Liver (tissue), 9 donors: ENCODE measurements around the gene SLC4A5. TPM values are rescaled to one million over a fixed set of nuclear protein-coding genes. Genes with fewer than 3 reads are reported as not detected.

ENCODE experiments used
- DNase-seq: peaks from one replicate; pipeline ENCODE4 v3.0.0-alpha.2; 2017; ENCODE audit warnings: low spot score
- H3K27ac ChIP-seq, 2 donors: one replicate each; pipeline ENCODE4 v1.7.0; 2013; ENCODE audit warnings: inconsistent platforms in 2 of 2, low read length in 2 of 2, control low read depth in 1 of 2, low read depth in 1 of 2, mild to moderate bottlenecking in 1 of 2
- H3K27me3 ChIP-seq, 4 donors: one replicate each; pipeline versions ENCODE4 v1.6.1 to v1.7.0; 2013; ENCODE audit warnings: low read length in 3 of 4, inconsistent platforms in 1 of 4, mild to moderate bottlenecking in 1 of 4, moderate library complexity in 1 of 4; ENCODE audit not compliant: control insufficient read depth in 4 of 4, insufficient read depth in 4 of 4
- H3K36me3 ChIP-seq, 4 donors: one replicate each; pipeline versions ENCODE4 v1.6.1 to v1.7.0; 2013; ENCODE audit warnings: low read length in 3 of 4, mild to moderate bottlenecking in 3 of 4, low read depth in 1 of 4, moderate library complexity in 1 of 4; ENCODE audit not compliant: control insufficient read depth in 4 of 4, insufficient read depth in 3 of 4
- H3K4me1 ChIP-seq, 4 donors: one replicate each; pipeline versions ENCODE4 v1.6.1 to v1.7.0; 2013; ENCODE audit warnings: low read length in 3 of 4, mild to moderate bottlenecking in 3 of 4, moderate library complexity in 1 of 4; ENCODE audit not compliant: control insufficient read depth in 4 of 4, insufficient read depth in 4 of 4
- H3K4me3 ChIP-seq, 3 donors: one replicate each; pipeline versions ENCODE4 v1.6.1 to v1.7.0; 2013; ENCODE audit warnings: low read length in 3 of 3, control low read depth in 1 of 3, low read depth in 1 of 3, mild to moderate bottlenecking in 1 of 3
- H3K9ac ChIP-seq, 2 donors: one replicate each; pipeline ENCODE4 v1.7.0; 2013; ENCODE audit warnings: low read length in 2 of 2, mild to moderate bottlenecking in 2 of 2, moderate library complexity in 2 of 2, control low read depth in 1 of 2, low read depth in 1 of 2
- H3K9me3 ChIP-seq, 4 donors: one replicate each; pipeline versions ENCODE4 v1.6.1 to v1.7.0; 2013; ENCODE audit warnings: low read length in 3 of 4; ENCODE audit not compliant: control insufficient read depth in 4 of 4
- EGR1 ChIP-seq, 2 donors: IDR thresholded peaks; 2 replicates each; pipeline ENCODE4 v1.6.1; 2016 to 2018; ENCODE audit warnings: antibody characterized with exemption in 2 of 2, low read depth in 2 of 2
- FOXA1 ChIP-seq: IDR thresholded peaks from 2 replicates; pipeline ENCODE4 v1.6.1; 2016; ENCODE audit warnings: antibody characterized with exemption
- FOXA2 ChIP-seq: IDR thresholded peaks from 2 replicates; pipeline ENCODE4 v1.6.1; 2016; ENCODE audit warnings: antibody characterized with exemption
- GABPA ChIP-seq, 2 donors: IDR thresholded peaks in 1 of 2; conservative IDR thresholded peaks in 1 of 2; 2 replicates each; pipeline ENCODE4 v1.6.1; 2016; ENCODE audit warnings: antibody characterized with exemption in 2 of 2, mild to moderate bottlenecking in 1 of 2, moderate library complexity in 1 of 2
- HNF4A ChIP-seq, 2 donors: conservative IDR thresholded peaks; 2 replicates each; pipeline ENCODE4 v1.6.1; 2016; ENCODE audit warnings: antibody characterized with exemption in 2 of 2, mild to moderate bottlenecking in 2 of 2
- HNF4G ChIP-seq: IDR thresholded peaks from 2 replicates; pipeline ENCODE4 v1.6.1; 2016; ENCODE audit warnings: antibody characterized with exemption
- JUND ChIP-seq, 2 donors: IDR thresholded peaks; 2 replicates each; pipeline ENCODE4 v1.6.1; 2016; ENCODE audit warnings: antibody characterized with exemption in 2 of 2
- NR2F2 ChIP-seq: IDR thresholded peaks from 2 replicates; pipeline ENCODE4 v1.6.1; 2016; ENCODE audit warnings: antibody characterized with exemption
- RAD21 ChIP-seq, 2 donors: IDR thresholded peaks; 2 replicates each; pipeline ENCODE4 v1.6.1; 2016; ENCODE audit warnings: antibody characterized with exemption in 2 of 2, mild to moderate bottlenecking in 2 of 2
- RXRA ChIP-seq, 2 donors: IDR thresholded peaks; 2 replicates each; pipeline ENCODE4 v1.6.1; 2017 to 2018; ENCODE audit warnings: antibody characterized with exemption in 2 of 2, mild to moderate bottlenecking in 1 of 2
- SP1 ChIP-seq: IDR thresholded peaks from 2 replicates; pipeline ENCODE4 v1.6.1; 2018; ENCODE audit warnings: antibody characterized with exemption, mild to moderate bottlenecking
- TAF1 ChIP-seq: conservative IDR thresholded peaks from 2 replicates; pipeline ENCODE4 v1.6.1; 2016; ENCODE audit warnings: antibody characterized with exemption, mild to moderate bottlenecking
- YY1 ChIP-seq: IDR thresholded peaks from 2 replicates; pipeline ENCODE4 v1.6.1; 2016; ENCODE audit warnings: antibody characterized with exemption, mild to moderate bottlenecking
- WGBS: extraction: QIAGEN DNeasy Blood & Tissue Kit; methylation state at CpG from one replicate; pipeline ENCODE4 v1.1.7; 2013; 5-methylcytosine and 5-hydroxymethylcytosine counted together
- polyA plus RNA-seq, 2 donors: library from polyadenylated mRNA; stranded (reverse) in 1 of 2; unstranded in 1 of 2; fragments of 200-250 nt in 1 of 2; fragments of >200 nt in 1 of 2; fragmentation: Nextera tagmentation in 1 of 2; extraction: Ambion mirVana in 1 of 2; gene quantifications; one replicate each; pipeline versions ENCODE4 v1.2.1 to v1.2.3, GENCODE V29; 2013 to 2015
- total RNA-seq, 2 donors: library from RNA; depleted of rRNA; stranded (reverse); fragments of >200 nt; gene quantifications; one replicate each; pipeline ENCODE4 v1.2.3, GENCODE V29; 2014
- TF ChIP-seq, protein P1 (sequence below): IDR thresholded peaks from 2 replicates; pipeline ENCODE4 v1.6.1; 2016; ENCODE audit warnings: antibody characterized with exemption
- TF ChIP-seq, protein P2 (sequence below): IDR thresholded peaks from 2 replicates; pipeline ENCODE4 v1.6.1; 2016; ENCODE audit warnings: antibody characterized with exemption, mild to moderate bottlenecking
- TF ChIP-seq, protein P3 (sequence below): IDR thresholded peaks from 2 replicates; pipeline ENCODE4 v1.6.1; 2016; ENCODE audit warnings: antibody characterized with exemption
- TF ChIP-seq, protein P4 (sequence below): IDR thresholded peaks from 2 replicates; pipeline ENCODE4 v1.6.1; 2016; ENCODE audit warnings: antibody characterized with exemption
- donor health status: healthy.
- donor health status: healthy.
- donor health status: healthy.
- donor health status: healthy.
- donor health status: healthy.

The SLC4A5 gene
- total and polyA plus RNA-seq, 4 donors = 0.12 to 0.50 (median 0.29) TPM

DNA sequence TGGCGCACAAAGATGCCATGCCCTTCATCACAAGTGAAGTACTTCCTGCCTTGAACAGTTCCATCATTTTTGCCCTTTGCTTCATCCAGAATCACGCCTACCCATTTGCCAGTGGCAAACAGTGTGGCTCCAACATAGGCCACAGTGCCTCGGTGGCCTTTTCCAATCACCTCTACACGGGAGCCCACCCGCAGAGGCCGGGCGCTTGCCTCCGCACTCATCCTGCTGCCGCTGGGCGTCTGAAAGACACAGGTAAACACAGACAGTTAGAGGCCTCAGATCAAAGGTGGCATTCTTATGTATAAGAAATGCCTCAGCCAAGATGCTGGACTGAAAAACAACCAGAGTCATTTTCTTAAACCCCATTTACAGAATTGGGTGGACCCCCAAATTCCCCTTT, 34.8 kb upstream of the SLC4A5 start:
- DNase-seq = no peak
- Histone ChIP-seq H3K4me1 (peaks cover 0 to 10% (median 2%) of the 10 kb centered on the region in 4 donors), H3K9ac (no peak overlapping the region), H3K27me3 (no peaks in the 10 kb centered on the region), H3K4me3 (no peak overlapping the region), H3K27ac (no peak overlapping the region), H3K9me3 (no peaks in the 10 kb centered on the region), H3K36me3 (peaks cover 0 to 16% (median 9%) of the 10 kb centered on the region in 4 donors)
- TF ChIP-seq, protein P1, sequence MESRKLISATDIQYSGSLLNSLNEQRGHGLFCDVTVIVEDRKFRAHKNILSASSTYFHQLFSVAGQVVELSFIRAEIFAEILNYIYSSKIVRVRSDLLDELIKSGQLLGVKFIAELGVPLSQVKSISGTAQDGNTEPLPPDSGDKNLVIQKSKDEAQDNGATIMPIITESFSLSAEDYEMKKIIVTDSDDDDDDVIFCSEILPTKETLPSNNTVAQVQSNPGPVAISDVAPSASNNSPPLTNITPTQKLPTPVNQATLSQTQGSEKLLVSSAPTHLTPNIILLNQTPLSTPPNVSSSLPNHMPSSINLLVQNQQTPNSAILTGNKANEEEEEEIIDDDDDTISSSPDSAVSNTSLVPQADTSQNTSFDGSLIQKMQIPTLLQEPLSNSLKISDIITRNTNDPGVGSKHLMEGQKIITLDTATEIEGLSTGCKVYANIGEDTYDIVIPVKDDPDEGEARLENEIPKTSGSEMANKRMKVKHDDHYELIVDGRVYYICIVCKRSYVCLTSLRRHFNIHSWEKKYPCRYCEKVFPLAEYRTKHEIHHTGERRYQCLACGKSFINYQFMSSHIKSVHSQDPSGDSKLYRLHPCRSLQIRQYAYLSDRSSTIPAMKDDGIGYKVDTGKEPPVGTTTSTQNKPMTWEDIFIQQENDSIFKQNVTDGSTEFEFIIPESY = no peak
- no peak for TF ChIP-seq RXRA (IDR thresholded peaks at IDR 0.05)
- TF ChIP-seq EGR1 (IDR thresholded peaks at IDR 0.05; ENCODE audit: low read depth in 2 of 2) = no peak
- TF ChIP-seq JUND (IDR thresholded peaks at IDR 0.05) = no peak
- TF ChIP-seq FOXA2 = no peak
- no peak for TF ChIP-seq HNF4G
- 96% methylated on average over 10 of the region's 10 CpGs for WGBS

DNA sequence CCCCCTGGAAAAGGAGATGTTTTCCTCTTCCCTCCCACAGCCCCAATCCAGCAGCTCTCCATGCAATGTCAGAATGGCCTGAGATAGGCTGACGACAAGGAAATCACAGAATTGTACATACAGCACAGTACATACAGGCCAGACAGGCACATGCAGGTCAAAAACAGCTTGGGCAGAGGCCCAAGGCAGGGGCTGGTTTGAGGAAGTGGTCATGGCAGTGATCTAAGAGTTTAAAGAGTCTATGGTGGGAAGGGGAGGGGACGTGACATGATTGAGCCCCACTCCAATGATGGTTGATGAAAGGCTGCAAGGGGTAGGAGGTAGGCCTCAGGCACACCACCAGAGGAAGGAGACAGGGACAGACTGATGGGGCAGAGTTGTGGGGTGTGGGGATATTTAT, 32.6 kb upstream of the SLC4A5 start:
- Histone ChIP-seq H3K27ac (no peak overlapping the region), H3K9me3 (no peaks in the 10 kb centered on the region), H3K9ac (no peak overlapping the region), H3K36me3 (peaks cover 2 to 23% (median 10%) of the 10 kb centered on the region in 4 donors), H3K4me1 (peaks cover 0 to 5% (median 2%) of the 10 kb centered on the region in 4 donors), H3K27me3 (no peaks in the 10 kb centered on the region), H3K4me3 (no peak overlapping the region)
- TF ChIP-seq FOXA1 (no peak), NR2F2 (no peak), EGR1 (IDR thresholded peaks at IDR 0.05; ENCODE audit: low read depth in 2 of 2) (no peak)
- TF ChIP-seq, protein P2, sequence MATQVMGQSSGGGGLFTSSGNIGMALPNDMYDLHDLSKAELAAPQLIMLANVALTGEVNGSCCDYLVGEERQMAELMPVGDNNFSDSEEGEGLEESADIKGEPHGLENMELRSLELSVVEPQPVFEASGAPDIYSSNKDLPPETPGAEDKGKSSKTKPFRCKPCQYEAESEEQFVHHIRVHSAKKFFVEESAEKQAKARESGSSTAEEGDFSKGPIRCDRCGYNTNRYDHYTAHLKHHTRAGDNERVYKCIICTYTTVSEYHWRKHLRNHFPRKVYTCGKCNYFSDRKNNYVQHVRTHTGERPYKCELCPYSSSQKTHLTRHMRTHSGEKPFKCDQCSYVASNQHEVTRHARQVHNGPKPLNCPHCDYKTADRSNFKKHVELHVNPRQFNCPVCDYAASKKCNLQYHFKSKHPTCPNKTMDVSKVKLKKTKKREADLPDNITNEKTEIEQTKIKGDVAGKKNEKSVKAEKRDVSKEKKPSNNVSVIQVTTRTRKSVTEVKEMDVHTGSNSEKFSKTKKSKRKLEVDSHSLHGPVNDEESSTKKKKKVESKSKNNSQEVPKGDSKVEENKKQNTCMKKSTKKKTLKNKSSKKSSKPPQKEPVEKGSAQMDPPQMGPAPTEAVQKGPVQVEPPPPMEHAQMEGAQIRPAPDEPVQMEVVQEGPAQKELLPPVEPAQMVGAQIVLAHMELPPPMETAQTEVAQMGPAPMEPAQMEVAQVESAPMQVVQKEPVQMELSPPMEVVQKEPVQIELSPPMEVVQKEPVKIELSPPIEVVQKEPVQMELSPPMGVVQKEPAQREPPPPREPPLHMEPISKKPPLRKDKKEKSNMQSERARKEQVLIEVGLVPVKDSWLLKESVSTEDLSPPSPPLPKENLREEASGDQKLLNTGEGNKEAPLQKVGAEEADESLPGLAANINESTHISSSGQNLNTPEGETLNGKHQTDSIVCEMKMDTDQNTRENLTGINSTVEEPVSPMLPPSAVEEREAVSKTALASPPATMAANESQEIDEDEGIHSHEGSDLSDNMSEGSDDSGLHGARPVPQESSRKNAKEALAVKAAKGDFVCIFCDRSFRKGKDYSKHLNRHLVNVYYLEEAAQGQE = no peak
- WGBS = 90% methylated on average over 2 of the region's 2 CpGs
- no peak for DNase-seq

DNA sequence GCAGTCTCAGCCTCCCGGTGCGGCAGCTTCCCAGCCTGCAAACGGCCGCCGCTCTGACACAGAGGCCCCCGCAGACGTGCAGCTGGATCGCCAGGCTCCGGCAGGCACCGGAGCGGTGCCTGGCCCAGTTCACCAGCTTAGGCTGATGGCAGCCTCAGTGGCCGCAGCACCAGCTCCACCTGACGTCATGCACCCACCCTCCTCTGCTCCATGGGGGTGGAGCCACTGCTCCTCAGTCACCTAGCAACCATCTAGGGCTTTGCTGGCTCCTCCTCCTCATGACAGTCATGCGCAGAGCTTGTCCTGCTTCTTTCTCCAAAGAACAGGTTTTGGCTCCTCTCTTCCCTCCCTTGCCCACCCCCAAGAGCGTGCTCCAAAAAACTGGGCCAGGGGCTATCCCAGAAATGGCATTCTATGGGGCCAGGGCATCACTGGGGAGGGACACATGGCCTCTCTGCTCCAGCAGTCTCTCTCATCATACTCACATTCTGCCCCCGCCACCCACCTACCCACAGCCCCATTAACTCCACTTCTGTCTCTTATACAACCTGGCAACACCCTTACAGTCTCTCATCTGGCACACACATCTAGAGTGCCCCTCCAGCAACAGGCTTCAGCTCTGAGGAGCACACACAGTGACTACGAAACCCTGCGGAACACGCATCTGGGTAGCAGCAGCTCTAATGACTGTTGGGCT, 31.4 kb upstream of the SLC4A5 start:
- H3K36me3 ChIP-seq = peaks cover 2 to 35% (median 18%) of the 10 kb centered on the region in 4 donors
- H3K4me1 ChIP-seq = no peaks in the 10 kb centered on the region
- TF ChIP-seq, protein P3, sequence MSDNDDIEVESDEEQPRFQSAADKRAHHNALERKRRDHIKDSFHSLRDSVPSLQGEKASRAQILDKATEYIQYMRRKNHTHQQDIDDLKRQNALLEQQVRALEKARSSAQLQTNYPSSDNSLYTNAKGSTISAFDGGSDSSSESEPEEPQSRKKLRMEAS = no peak
- no peak for TF ChIP-seq YY1
- TF ChIP-seq, protein P4, sequence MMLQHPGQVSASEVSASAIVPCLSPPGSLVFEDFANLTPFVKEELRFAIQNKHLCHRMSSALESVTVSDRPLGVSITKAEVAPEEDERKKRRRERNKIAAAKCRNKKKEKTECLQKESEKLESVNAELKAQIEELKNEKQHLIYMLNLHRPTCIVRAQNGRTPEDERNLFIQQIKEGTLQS = no peak
- TF ChIP-seq HNF4G = no peak
- no peak for TF ChIP-seq RXRA (IDR thresholded peaks at IDR 0.05)
- no peak for TF ChIP-seq JUND (IDR thresholded peaks at IDR 0.05)
- TF ChIP-seq SP1 = no peak
- no peak for TF ChIP-seq GABPA (IDR thresholded peaks at IDR 0.05 in 1 of 2, conservative IDR thresholded peaks at IDR 0.05 in 1 of 2)
- no peak for TF ChIP-seq FOXA2
- no peak for TF ChIP-seq FOXA1
- no peak for TF ChIP-seq RAD21 (IDR thresholded peaks at IDR 0.05)
- no peak for TF ChIP-seq TAF1
- no peak for TF ChIP-seq HNF4A (conservative IDR thresholded peaks at IDR 0.05)
- no peak for TF ChIP-seq EGR1 (IDR thresholded peaks at IDR 0.05; ENCODE audit: low read depth in 2 of 2)
- H3K27ac ChIP-seq = no peak overlapping the region
- DNase-seq = no peak
- WGBS = 95% methylated on average over 19 of the region's 19 CpGs
- H3K4me3 ChIP-seq = no peak overlapping the region
- H3K9ac ChIP-seq = no peak overlapping the region
- H3K9me3 ChIP-seq = no peaks in the 10 kb centered on the region
- no peaks in the 10 kb centered on the region for H3K27me3 ChIP-seq
